Panc1 (cell line): ENCODE measurements around the gene GJA3. TPM values are rescaled to one million over a fixed set of nuclear protein-coding genes. Genes with fewer than 3 reads are reported as not detected.

ENCODE experiments used
- total RNA-seq: library from RNA; stranded (reverse); gene quantifications from one replicate; pipeline ENCODE4 v1.2.1, GENCODE V29; 2021; ENCODE audit not compliant: unreplicated experiment

GJA3 gene
- total RNA-seq, 1 experiment from 2014 or later, result 11.6 TPM

Other genes with a start within 250 kb of the GJA3 start
- 64.3 TPM for gene ZMYM2, start 202.3 kb downstream of the GJA3 start, total RNA-seq
- gene GJB2, start 31.9 kb upstream of the GJA3 start, total RNA-seq, result 54.2 TPM
- gene GJB6, start 71.3 kb upstream of the GJA3 start, total RNA-seq, result 6.3 TPM